ENCODE results near the gene FAM131C.

The FAM131C gene

DNA sequence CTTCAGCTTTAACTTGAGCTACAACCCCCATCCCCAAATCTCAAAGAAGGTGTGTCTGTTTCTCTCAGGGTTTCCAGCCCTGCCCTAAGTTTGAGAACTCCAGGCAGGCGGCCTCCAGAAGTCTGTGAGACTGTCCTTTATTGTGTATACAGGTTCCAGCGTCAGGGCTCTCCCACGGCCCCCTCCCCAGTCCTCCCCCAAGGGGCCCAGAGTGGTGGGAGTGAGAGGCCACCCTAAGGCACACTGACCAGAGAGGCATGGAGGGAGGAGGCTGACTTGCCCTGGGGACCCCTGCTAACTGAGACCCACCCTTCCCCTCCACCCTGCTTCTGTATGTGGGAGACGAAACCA lies 59.6 kb downstream of the FAM131C start:
- Histone ChIP-seq H3K27me3 (no peaks in the 10 kb centered on the region), H3K27ac (peak overlapping the region; percentile 89 to 99), H3K9me3 (no peaks in the 10 kb centered on the region), H3K36me3 (peaks cover 0 to 5% (median 0%) of the 10 kb centered on the region in 3 donors), H3K4me1 (peaks cover 3 to 61% (median 52%) of the 10 kb centered on the region in 4 donors), H3K4me3 (peak overlapping the region; percentile 39 to 53)
- no peak for TF ChIP-seq CTCF (IDR thresholded peaks at IDR 0.05)
- intact Hi-C loops (cut with DNase I; ENCODE audit: low total_unique reads): no loop called here
- no peak for DNase-seq

DNA sequence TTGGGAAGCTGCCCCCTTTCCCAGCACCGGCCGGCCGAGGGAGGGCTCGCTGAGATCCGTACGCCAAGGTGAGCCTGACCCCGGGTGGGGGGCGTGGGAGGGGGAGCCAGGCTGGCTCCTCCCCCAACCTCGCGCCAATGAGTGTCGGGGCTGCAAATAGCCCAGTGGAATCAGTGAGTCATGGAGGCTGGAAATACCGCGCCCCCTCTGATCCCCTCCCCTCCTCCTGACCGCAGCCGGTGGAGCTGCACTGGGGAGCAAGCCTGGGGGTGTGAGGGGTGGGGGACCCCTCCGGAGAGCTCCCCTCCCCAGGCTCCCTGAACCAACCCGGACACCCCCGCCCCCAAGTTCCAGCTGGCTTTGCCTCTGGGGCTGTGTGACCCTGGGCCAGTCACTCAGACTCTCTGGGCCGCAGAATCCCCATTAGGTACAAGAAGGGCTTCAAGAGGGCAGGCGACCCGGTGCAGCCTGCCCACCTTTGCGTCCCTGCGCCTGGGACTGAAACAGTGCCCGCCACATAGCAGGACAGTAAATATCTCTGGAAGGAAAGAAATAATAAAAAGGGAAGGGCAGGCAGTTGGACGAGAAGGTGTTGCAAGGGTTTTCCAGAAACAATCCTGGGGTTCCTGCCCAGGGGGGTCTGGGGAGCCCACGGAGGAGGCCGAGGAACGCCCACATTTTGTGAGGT lies 60.1 kb downstream of the FAM131C start:
- H3K36me3 ChIP-seq: peaks cover 0 to 5% (median 0%) of the 10 kb centered on the region in 3 donors
- peak; percentile 69 to 92 for DNase-seq
- H3K27me3 ChIP-seq: no peaks in the 10 kb centered on the region
- H3K27ac ChIP-seq: peak overlapping the region; percentile 89 to 99
- peak overlapping the region; percentile 39 to 53 for H3K4me3 ChIP-seq
- H3K4me1 ChIP-seq: peaks cover 3 to 56% (median 47%) of the 10 kb centered on the region in 4 donors
- intact Hi-C loops (cut with DNase I; ENCODE audit: low total_unique reads): no loop called here
- no peak for TF ChIP-seq CTCF (IDR thresholded peaks at IDR 0.05)
- no peaks in the 10 kb centered on the region for H3K9me3 ChIP-seq

DNA sequence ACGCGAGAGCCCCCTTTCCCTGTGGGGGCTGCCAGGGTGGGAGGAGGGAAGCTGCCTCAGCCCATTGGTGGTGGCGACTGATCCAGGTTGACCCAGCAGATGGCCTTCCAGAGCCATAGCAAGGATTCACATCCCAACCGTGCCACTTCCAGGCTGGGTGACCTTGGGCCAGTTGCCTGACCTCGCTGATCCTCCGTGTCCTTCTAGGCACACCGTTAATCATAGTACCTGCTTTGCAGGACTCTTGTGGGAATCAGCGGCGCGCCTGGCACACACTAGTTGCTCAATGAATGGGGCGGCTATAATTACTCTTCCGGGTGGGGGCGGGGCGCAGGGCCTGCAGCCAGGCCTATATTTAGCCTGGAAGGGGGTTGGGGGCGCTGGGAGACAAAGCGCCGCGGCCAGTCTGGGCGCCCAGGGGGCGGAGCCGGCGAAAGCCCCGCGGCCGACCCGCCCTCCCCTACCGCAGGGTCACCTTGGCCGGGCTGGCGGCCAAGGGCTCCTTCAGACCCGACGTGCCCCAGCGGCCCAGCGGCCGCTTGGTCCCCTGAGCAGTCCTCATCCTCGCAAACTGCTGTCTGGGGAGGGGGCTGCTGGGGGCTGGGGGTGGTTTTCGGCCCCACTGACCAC lies 60.7 kb downstream of the FAM131C start:
- Histone ChIP-seq H3K4me1 (peaks cover 3 to 50% (median 44%) of the 10 kb centered on the region in 4 donors), H3K27ac (peak overlapping the region; percentile 89 to 99), H3K4me3 (peak overlapping the region; percentile 39 to 53), H3K9me3 (no peaks in the 10 kb centered on the region), H3K36me3 (peaks cover 0 to 5% (median 0%) of the 10 kb centered on the region in 3 donors), H3K27me3 (no peaks in the 10 kb centered on the region)
- intact Hi-C loops (cut with DNase I; ENCODE audit: low total_unique reads): no loop called here
- DNase-seq: peak; percentile 74 to 93
- no peak for TF ChIP-seq CTCF (IDR thresholded peaks at IDR 0.05)

GRCh38 chr1:16011936-16012589 lies 61.4 kb downstream of the FAM131C start:
- H3K27me3 ChIP-seq: no peaks in the 10 kb centered on the region
- TF ChIP-seq CTCF (IDR thresholded peaks at IDR 0.05): no peak
- intact Hi-C loops (cut with DNase I; ENCODE audit: low total_unique reads): no loop called here
- peaks cover 3 to 47% (median 42%) of the 10 kb centered on the region in 4 donors for H3K4me1 ChIP-seq
- peaks cover 0 to 5% (median 0%) of the 10 kb centered on the region in 3 donors for H3K36me3 ChIP-seq
- H3K27ac ChIP-seq: peak overlapping the region; percentile 89 to 99
- peak overlapping the region in 1 of 2 donors; percentile 53 for H3K4me3 ChIP-seq
- DNase-seq: no peak
- no peaks in the 10 kb centered on the region for H3K9me3 ChIP-seq

- no peak overlapping the region for H3K4me3 ChIP-seq
These were observed 62.6 kb downstream of the FAM131C start for GRCh38 chr1:16010837-16011236.

More at GRCh38 chr1:16010837-16011236, 62.6 kb downstream of the FAM131C start:
- no peak for DNase-seq
- peaks cover 0 to 5% (median 0%) of the 10 kb centered on the region in 3 donors for H3K36me3 ChIP-seq
- no peaks in the 10 kb centered on the region for H3K9me3 ChIP-seq
- intact Hi-C loops (cut with DNase I; ENCODE audit: low total_unique reads): no loop called here
- H3K27ac ChIP-seq: peak overlapping the region in 1 of 2 donors; percentile 99
- no peak for TF ChIP-seq CTCF (IDR thresholded peaks at IDR 0.05)
- peaks cover 3 to 40% (median 36%) of the 10 kb centered on the region in 4 donors for H3K4me1 ChIP-seq
- H3K27me3 ChIP-seq: no peaks in the 10 kb centered on the region

All from tibial artery (tissue), 4 donors.